Activated CD8-positive, alpha-beta T cell treated with anti-CD3 and anti-CD28 coated beads for 36 hours (primary cell): ENCODE results near the gene SRRM2. TPM values are rescaled to one million over a fixed set of nuclear protein-coding genes. Genes with fewer than 3 reads are reported as not detected.
A peak's percentile ranks its signal among the peaks of the same experiment; 100 is the strongest.

Experiments
- ATAC-seq: fragments of 200-7000 bp; cut with Tn5 transposase; one replicate; pipeline ENCODE4 v1.10.0; 2021; ENCODE audit warnings: mild to moderate bottlenecking, moderate library complexity
- CTCF ChIA-PET: fragments of 350-600 bp; sonication (Branson Sonifier 250); formaldehyde crosslinking; loops from one replicate; lab custom pipeline; 2021; ENCODE audit warnings: antibody characterized with exemption; lab: Charles Lee
- POLR2A ChIA-PET: fragments of 350-600 bp; sonication (Branson Sonifier 250); formaldehyde crosslinking; loops from one replicate; lab custom pipeline; 2021; ENCODE audit warnings: antibody characterized with exemption; lab: Charles Lee
- DNase-seq: peaks from one replicate; pipeline ENCODE4 v3.0.0-alpha.2; 2020
- H3K27ac Mint-ChIP-seq: one replicate; pipeline ENCODE4 v1.8.0; 2021; ENCODE audit warnings: mild to moderate bottlenecking, mixed read lengths
- H3K27me3 Mint-ChIP-seq: one replicate; pipeline ENCODE4 v1.8.0; 2021; ENCODE audit warnings: mixed read lengths
- H3K36me3 Mint-ChIP-seq: one replicate; pipeline ENCODE4 v1.8.0; 2021; ENCODE audit warnings: low read depth, mixed read lengths
- H3K4me1 Mint-ChIP-seq: one replicate; pipeline ENCODE4 v1.8.0; 2021; ENCODE audit warnings: low read depth, mixed read lengths
- H3K4me3 Mint-ChIP-seq: one replicate; pipeline ENCODE4 v1.8.0; 2021; ENCODE audit warnings: mild to moderate bottlenecking, moderate library complexity, mixed read lengths
- H3K9me3 Mint-ChIP-seq: one replicate; pipeline ENCODE4 v1.8.0; 2021; ENCODE audit warnings: mixed read lengths
- intact Hi-C: fragments of 100-400 bp; cut with micrococcal nuclease; formaldehyde crosslinking; loops from one replicate; pipeline ENCODE4 v1.10.0; 2022
- total RNA-seq, 2 experiments: library from RNA; stranded (reverse); gene quantifications; one replicate each; pipeline ENCODE4 v1.2.3, GENCODE V29; 2021
- TF ChIP-seq, protein P1 (sequence below): fragments of 200-600 bp; IDR thresholded peaks from one replicate; pipeline ENCODE4 v1.8.0; 2022; ENCODE audit warnings: antibody characterized with exemption, mild to moderate bottlenecking

The SRRM2 gene
- total RNA-seq, 2 experiments from 2014 or later: 518 to 561 TPM

DNA sequence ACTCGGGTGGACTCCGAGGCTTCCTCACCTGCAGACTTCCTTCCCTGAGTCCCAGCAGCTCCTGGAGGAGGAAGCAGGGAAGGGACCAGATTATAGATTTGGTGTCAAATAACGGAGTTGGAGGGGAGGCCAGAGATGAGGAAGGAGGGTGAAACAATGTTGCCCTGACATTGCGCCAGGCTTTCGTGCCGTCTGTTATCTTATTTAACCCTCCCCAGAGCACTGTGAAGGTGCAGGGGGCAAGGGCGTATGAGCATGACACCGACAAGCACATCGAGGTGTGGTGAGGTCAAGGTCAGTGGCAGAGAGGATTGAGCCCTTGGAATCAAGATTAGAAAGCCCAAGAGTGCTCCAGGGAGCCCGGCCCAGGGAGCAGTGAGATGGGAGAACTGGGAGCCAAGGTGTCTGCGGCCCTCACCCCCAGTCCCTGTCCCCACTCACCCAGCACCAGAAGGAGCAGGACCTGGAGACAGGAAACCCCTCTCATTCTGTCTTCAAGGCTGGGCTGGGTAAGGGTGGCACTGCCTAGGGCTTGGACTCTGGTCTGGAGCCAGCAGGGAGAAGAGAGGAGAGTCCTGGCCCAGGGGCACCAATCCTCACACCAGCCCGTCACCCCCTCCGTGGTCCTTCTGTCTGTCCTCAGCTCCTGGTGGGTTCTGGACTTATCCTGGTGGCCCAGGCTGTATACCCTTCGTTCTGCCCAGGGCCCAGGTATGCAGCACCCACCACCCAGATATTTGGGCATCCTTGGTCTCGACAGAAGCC is 33.8 kb downstream of the SRRM2 start:
- H3K36me3 Mint-ChIP-seq: no peaks in the 10 kb centered on the region
- no peak for ATAC-seq
- no peak overlapping the region for H3K27ac Mint-ChIP-seq
- TF ChIP-seq, protein P1, sequence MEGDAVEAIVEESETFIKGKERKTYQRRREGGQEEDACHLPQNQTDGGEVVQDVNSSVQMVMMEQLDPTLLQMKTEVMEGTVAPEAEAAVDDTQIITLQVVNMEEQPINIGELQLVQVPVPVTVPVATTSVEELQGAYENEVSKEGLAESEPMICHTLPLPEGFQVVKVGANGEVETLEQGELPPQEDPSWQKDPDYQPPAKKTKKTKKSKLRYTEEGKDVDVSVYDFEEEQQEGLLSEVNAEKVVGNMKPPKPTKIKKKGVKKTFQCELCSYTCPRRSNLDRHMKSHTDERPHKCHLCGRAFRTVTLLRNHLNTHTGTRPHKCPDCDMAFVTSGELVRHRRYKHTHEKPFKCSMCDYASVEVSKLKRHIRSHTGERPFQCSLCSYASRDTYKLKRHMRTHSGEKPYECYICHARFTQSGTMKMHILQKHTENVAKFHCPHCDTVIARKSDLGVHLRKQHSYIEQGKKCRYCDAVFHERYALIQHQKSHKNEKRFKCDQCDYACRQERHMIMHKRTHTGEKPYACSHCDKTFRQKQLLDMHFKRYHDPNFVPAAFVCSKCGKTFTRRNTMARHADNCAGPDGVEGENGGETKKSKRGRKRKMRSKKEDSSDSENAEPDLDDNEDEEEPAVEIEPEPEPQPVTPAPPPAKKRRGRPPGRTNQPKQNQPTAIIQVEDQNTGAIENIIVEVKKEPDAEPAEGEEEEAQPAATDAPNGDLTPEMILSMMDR: no peak
- no peaks in the 10 kb centered on the region for H3K9me3 Mint-ChIP-seq
- H3K27me3 Mint-ChIP-seq: peaks cover 2% of the 10 kb centered on the region
- peaks cover 7% of the 10 kb centered on the region for H3K4me1 Mint-ChIP-seq
- DNase-seq: no peak
- CTCF ChIA-PET: interaction anchor here (1.1 to 2.4 kb wide), 3 partner anchors 11 to 37 kb away, joined by 3 to 7 read pairs (median 4); no protein-coding TSS in a partner anchor
- POLR2A ChIA-PET: interaction anchor here (0.6 to 1.0 kb wide), 2 partner anchors 19 to 123 kb away, joined by 3 read pairs; no protein-coding TSS in a partner anchor
- intact Hi-C loops: no loop called here
- peak overlapping the region; percentile 56 for H3K4me3 Mint-ChIP-seq

DNA sequence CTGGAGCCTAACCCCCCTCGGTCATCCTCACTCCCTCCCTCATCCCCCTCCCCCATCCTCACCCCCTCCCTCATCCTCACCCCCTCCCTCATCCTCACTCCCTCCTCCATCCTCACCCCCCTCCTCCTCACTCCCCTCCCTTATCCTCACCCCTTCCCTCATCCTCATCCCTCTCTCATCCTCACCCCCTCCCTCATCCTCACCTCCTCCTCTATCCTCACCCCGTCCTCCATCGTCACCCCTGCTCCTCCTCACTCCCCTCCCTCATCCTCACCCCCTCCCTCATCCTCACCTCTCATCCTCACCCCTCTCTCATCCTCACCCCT is 34.4 kb downstream of the SRRM2 start:
- Mint-ChIP-seq H3K4me3 (no peak overlapping the region), H3K9me3 (no peaks in the 10 kb centered on the region), H3K27me3 (peaks cover 2% of the 10 kb centered on the region), H3K4me1 (peaks cover 7% of the 10 kb centered on the region), H3K27ac (no peak overlapping the region), H3K36me3 (no peaks in the 10 kb centered on the region)
- DNase-seq (no peak), ATAC-seq (no peak)
- ChIA-PET POLR2A (no interaction called here), CTCF (no interaction called here)
- TF ChIP-seq, protein P1: no peak
- intact Hi-C loops: no loop called here

DNA sequence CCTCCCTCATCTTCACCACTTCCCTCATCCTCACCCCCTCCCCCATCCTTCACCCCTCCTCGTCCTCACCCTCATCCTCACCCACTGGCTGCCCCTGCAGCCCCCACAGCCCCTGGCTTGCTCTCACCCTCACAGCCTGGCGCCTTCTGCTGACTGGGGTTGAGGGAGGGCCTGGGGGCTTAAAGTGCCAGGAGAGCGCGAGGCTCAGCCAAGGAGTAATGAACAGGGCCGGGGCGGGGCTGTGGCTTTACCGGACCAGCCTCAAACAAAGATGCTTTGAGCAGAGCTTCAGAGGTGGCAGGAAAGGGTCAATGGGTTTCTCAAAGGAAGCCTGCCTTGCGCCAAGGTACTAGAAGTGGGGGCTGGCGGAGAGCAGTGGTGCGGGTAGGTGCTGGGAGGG is 35.0 kb downstream of the SRRM2 start, which contains the start of gene PRSS33:
TSS of gene PRSS33 (minus strand) at position 155 of the 400 bp plus-strand sequence. CDS start 1,013 bp downstream, outside the sequence.
- no peak for DNase-seq
- H3K27ac Mint-ChIP-seq: no peak within 1 kb of the TSS

DNA sequence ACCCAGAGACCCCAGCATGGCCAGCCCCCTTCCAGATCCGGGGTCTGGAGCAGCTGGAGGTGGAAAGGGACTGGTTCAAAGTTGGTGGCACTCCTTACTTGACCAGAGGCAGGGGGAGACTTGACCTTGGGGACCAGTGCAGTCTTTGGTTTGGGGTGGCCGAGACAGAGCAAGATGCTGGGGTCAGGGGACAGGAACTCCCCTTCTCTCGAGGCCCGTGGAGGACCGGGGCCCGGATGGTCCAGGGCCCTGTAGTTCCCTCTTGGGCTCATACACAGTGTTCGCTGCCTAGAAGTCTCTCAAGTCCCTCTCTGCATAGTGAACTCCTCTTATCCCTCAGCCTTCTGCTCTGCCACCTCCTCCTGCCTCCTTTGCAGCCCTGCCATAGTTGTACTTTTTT is 35.5 kb downstream of the SRRM2 start:
- TF ChIP-seq, protein P1: no peak
- DNase-seq (no peak), ATAC-seq (no peak)
- intact Hi-C loops: no loop called here
- Mint-ChIP-seq H3K9me3 (no peaks in the 10 kb centered on the region), H3K4me3 (no peak overlapping the region), H3K27me3 (peaks cover 2% of the 10 kb centered on the region), H3K36me3 (no peaks in the 10 kb centered on the region), H3K27ac (no peak overlapping the region), H3K4me1 (peaks cover 7% of the 10 kb centered on the region)
- POLR2A ChIA-PET: interaction anchor here (0.6 kb wide), 1 partner anchor 9 kb away, joined by 3 read pairs; no protein-coding TSS in a partner anchor
- CTCF ChIA-PET: interaction anchor here (0.5 to 0.8 kb wide), 2 partner anchors 52 to 89 kb away, joined by 3 read pairs; no protein-coding TSS in a partner anchor

More for the DNA sequence above, 35.0 kb downstream of the SRRM2 start, which contains the start of gene PRSS33:
- ChIA-PET POLR2A (no interaction called here), CTCF (interaction anchor here (0.8 kb wide), 1 partner anchor 52 kb away, joined by 3 read pairs; no protein-coding TSS in a partner anchor)
- H3K4me3 Mint-ChIP-seq: peak within 1 kb of the TSS; percentile 56
- TF ChIP-seq, protein P1: no peak
- intact Hi-C loops: no loop called here
- ATAC-seq: no peak
- H3K4me1 Mint-ChIP-seq: peaks cover 7% of the 10 kb centered on the region
- peaks cover 2% of the 10 kb centered on the region for H3K27me3 Mint-ChIP-seq
- H3K36me3 Mint-ChIP-seq: no peaks in the 10 kb centered on the region
- H3K9me3 Mint-ChIP-seq: no peaks in the 10 kb centered on the region

DNA sequence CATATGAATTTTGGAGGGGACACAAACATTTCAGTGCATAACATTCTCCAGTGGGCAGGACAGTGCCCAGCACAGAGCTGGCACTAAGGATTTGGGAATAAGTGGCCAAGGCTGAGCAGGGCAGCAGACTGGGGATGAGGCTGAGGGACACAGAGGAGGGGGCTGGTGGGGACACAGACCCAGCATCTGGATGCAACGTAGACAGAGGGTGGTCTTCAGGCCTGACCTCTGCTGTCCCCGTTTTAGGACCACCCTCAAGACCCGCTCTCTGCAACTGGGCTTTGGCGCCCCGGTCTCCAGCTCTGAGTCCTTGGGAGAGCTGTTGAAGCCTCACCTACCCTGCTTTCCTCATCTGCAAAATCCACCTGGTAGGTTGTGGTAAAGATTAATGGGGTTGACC is 38.2 kb downstream of the SRRM2 start:
- TF ChIP-seq, protein P1: no peak
- Mint-ChIP-seq H3K9me3 (no peaks in the 10 kb centered on the region), H3K27ac (no peak overlapping the region), H3K4me1 (peaks cover 3% of the 10 kb centered on the region), H3K36me3 (no peaks in the 10 kb centered on the region), H3K4me3 (no peak overlapping the region), H3K27me3 (peaks cover 9% of the 10 kb centered on the region)
- ChIA-PET POLR2A (no interaction called here), CTCF (interaction anchor here (1.0 to 1.5 kb wide), 2 partner anchors 49 to 78 kb away, joined by 3 to 6 read pairs; no protein-coding TSS in a partner anchor)
- no peak for ATAC-seq
- intact Hi-C loops: no loop called here
- DNase-seq: no peak
